Fibroblast of lung (primary cell): ENCODE results near the gene EIF3D. TPM values are rescaled to one million over a fixed set of nuclear protein-coding genes. Genes with fewer than 3 reads are reported as not detected.
A peak's percentile ranks its signal among the peaks of the same experiment; 100 is the strongest.

ENCODE experiments used
- DNase-seq, 2 donors: peaks; one replicate each; pipeline versions ENCODE4 v3.0.0 to v3.0.0-alpha.2; 2010; ENCODE audit warnings: low read depth in 2 of 2
- H2AFZ ChIP-seq: 2 replicates; pipeline ENCODE4 v1.5.1; 2012; ENCODE audit warnings: low read length, control low read depth, inconsistent platforms
- H3K27ac ChIP-seq: 2 replicates; pipeline ENCODE4 v1.5.1; 2011; ENCODE audit warnings: low read length, control low read depth; ENCODE audit not compliant: insufficient read depth
- H3K27me3 ChIP-seq: 2 replicates; pipeline ENCODE4 v1.5.1; 2011; ENCODE audit warnings: mild to moderate bottlenecking, low read length; ENCODE audit not compliant: control insufficient read depth, insufficient read depth
- H3K36me3 ChIP-seq: 2 replicates; pipeline ENCODE4 v1.5.1; 2011; ENCODE audit warnings: low read length; ENCODE audit not compliant: control insufficient read depth, insufficient read depth
- H3K4me1 ChIP-seq: 2 replicates; pipeline ENCODE4 v1.5.1; 2011; ENCODE audit warnings: low read length; ENCODE audit not compliant: control insufficient read depth, insufficient read depth; ENCODE audit errors: extremely low read depth
- H3K4me2 ChIP-seq: 2 replicates; pipeline ENCODE4 v1.5.1; 2011; ENCODE audit warnings: low read length, control low read depth; ENCODE audit not compliant: insufficient read depth; ENCODE audit errors: extremely low read depth
- H3K4me3 ChIP-seq, 4 experiments: fragments of 200-600 bp in 1 of 4; sonication (generic) in 1 of 4; replicated peaks in 1 of 4; 2 replicates each; pipeline ENCODE4 v1.5.1; 2011 to 2016; ENCODE audit warnings: low read length in 4 of 4, low read depth in 3 of 4, mild to moderate bottlenecking in 3 of 4, control low read depth in 2 of 4, inconsistent platforms in 1 of 4, mixed read lengths in 1 of 4; ENCODE audit not compliant: insufficient read depth in 1 of 4; ENCODE audit errors: control extremely low read depth in 1 of 4
- H3K79me2 ChIP-seq: 2 replicates; pipeline ENCODE4 v1.5.1; 2012; ENCODE audit warnings: mild to moderate bottlenecking, low read length, inconsistent platforms; ENCODE audit not compliant: control insufficient read depth, insufficient read depth
- H3K9ac ChIP-seq: 2 replicates; pipeline ENCODE4 v1.5.1; 2011; ENCODE audit warnings: mild to moderate bottlenecking, low read length, control low read depth; ENCODE audit not compliant: insufficient read depth
- H3K9me3 ChIP-seq: 2 replicates; pipeline ENCODE4 v1.5.1; 2012; ENCODE audit warnings: low read depth, low read length; ENCODE audit not compliant: control insufficient read depth, insufficient read depth
- H4K20me1 ChIP-seq: 2 replicates; pipeline ENCODE4 v1.5.1; 2011; ENCODE audit warnings: low read length; ENCODE audit not compliant: control insufficient read depth, insufficient read depth; ENCODE audit errors: extremely low read depth
- CTCF ChIP-seq, 2 donors: IDR thresholded peaks in 1 of 2; conservative IDR thresholded peaks in 1 of 2; 1 replicate in 1 of 2; 2 replicates in 1 of 2; pipeline ENCODE4 v1.5.1; 2011 to 2012; ENCODE audit warnings: low read length in 2 of 2, control low read depth in 1 of 2, inconsistent platforms in 1 of 2, low read depth in 1 of 2, mild to moderate bottlenecking in 1 of 2
- EZH2 ChIP-seq: IDR thresholded peaks from 2 replicates; pipeline ENCODE4 v1.5.1; 2012; ENCODE audit warnings: low read length, control low read depth, mild to moderate bottlenecking; ENCODE audit errors: missing control alignments
- polyA plus RNA-seq, 2 donors: library from polyadenylated mRNA; depleted of rRNA in 1 of 2; stranded (reverse) in 1 of 2; unstranded in 1 of 2; fragments of >200 nt; gene quantifications; 2 replicates each; pipeline ENCODE4 v1.2.1, GENCODE V29; 2011 to 2012; ENCODE audit warnings: missing spikeins in 1 of 2
- total RNA-seq: library from RNA; depleted of rRNA; stranded (reverse); fragments of >200 nt; gene quantifications from 2 replicates; pipeline ENCODE4 v1.2.1, GENCODE V29; 2014

EIF3D gene
- total and polyA plus RNA-seq, 2 donors (not counting 1 experiment from before 2014, with no cell fraction given), result 267 to 306 TPM

- Histone ChIP-seq H3K4me2 (no peak overlapping the region), H4K20me1 (no peaks in the 10 kb centered on the region), H3K36me3 (no peaks in the 10 kb centered on the region), H3K27me3 (no peaks in the 10 kb centered on the region), H3K9ac (no peak overlapping the region), H3K4me3 (no peak overlapping the region), H3K27ac (no peak overlapping the region), H3K79me2 (no peaks in the 10 kb centered on the region), H3K4me1 (no peaks in the 10 kb centered on the region), H3K9me3 (no peaks in the 10 kb centered on the region), H2AFZ (no peak overlapping the region)
- DNase-seq, result no peak
- TF ChIP-seq CTCF (conservative IDR thresholded peaks at IDR 0.05 in 1 of 2, IDR thresholded peaks at IDR 0.05 in 1 of 2; ENCODE audit: low read depth in 1 of 2, low read length in 2 of 2) (no peak), EZH2 (no peak)
Measured at GRCh38 chr22:36563001-36563400, 34.0 kb upstream of the EIF3D start.

- Histone ChIP-seq H3K9ac (no peak overlapping the region), H3K79me2 (no peaks in the 10 kb centered on the region), H3K27ac (no peak overlapping the region), H3K9me3 (no peaks in the 10 kb centered on the region), H3K4me2 (no peak overlapping the region), H4K20me1 (no peaks in the 10 kb centered on the region), H2AFZ (peak overlapping the region; percentile 45), H3K36me3 (no peaks in the 10 kb centered on the region), H3K4me1 (no peaks in the 10 kb centered on the region), H3K4me3 (no peak overlapping the region), H3K27me3 (no peaks in the 10 kb centered on the region)
- peak; percentile 18 to 48 for DNase-seq
- TF ChIP-seq CTCF (conservative IDR thresholded peaks at IDR 0.05 in 1 of 2, IDR thresholded peaks at IDR 0.05 in 1 of 2; ENCODE audit: low read depth in 1 of 2, low read length in 2 of 2), result no peak
- no peak for TF ChIP-seq EZH2
Measured at GRCh38 chr22:36562261-36562835, 33.4 kb upstream of the EIF3D start.

GRCh38 chr22:36561291-36561811, 32.4 kb upstream of the EIF3D start:
- TF ChIP-seq EZH2 (no peak), CTCF (conservative IDR thresholded peaks at IDR 0.05 in 1 of 2, IDR thresholded peaks at IDR 0.05 in 1 of 2; ENCODE audit: low read depth in 1 of 2, low read length in 2 of 2) (no peak)
- Histone ChIP-seq H3K9me3 (no peaks in the 10 kb centered on the region), H3K9ac (no peak overlapping the region), H3K27ac (no peak overlapping the region), H3K27me3 (peaks cover 3% of the 10 kb centered on the region), H2AFZ (no peak overlapping the region), H3K4me1 (no peaks in the 10 kb centered on the region), H3K36me3 (no peaks in the 10 kb centered on the region), H3K4me3 (no peak overlapping the region), H4K20me1 (no peaks in the 10 kb centered on the region), H3K79me2 (no peaks in the 10 kb centered on the region), H3K4me2 (no peak overlapping the region)
- DNase-seq, result no peak
